Measurements from ENCODE around the gene RHOG. TPM values are rescaled to one million over a fixed set of nuclear protein-coding genes. Genes with fewer than 3 reads are reported as not detected.

RHOG gene
- total and polyA plus RNA-seq, 10 donors = 102 to 256 (median 150) TPM

DNA sequence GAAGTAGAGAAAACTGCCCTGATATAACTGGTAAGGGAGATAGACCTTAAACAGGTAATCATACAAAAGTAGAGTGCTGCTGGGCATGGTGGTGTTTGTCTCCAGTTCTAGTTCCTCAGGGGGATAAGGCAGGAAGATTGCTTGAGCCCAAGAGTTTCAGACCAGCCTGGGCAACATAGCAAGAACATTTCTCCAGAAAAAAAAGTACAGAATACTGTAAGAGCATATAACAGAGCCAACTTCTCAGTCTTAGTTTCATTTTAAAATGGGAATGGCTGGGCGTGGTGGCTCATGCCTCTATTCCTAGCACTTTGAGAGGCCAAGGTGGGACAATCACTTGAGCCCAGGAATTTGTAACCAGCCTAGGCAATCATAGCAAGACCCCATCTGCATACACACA, 4.5 kb upstream of the RHOG start:
- H3K9me3 ChIP-seq = no peaks in the 10 kb centered on the region
- intact Hi-C loops (cut with DNase I; ENCODE audit: low total_unique reads) = no loop called here
- no peaks in the 10 kb centered on the region for H3K36me3 ChIP-seq
- WGBS, 5 donors = 82 to 100% (median 96%) methylated on average over 1 of the region's 1 CpG
- H3K27ac ChIP-seq = no peak overlapping the region
- no peaks in the 10 kb centered on the region for H3K27me3 ChIP-seq (replicated peaks in 1 of 7)
- peaks cover 0 to 20% (median 14%) of the 10 kb centered on the region in 6 donors for H3K4me1 ChIP-seq
- DNase-seq = no peak
- no peak overlapping the region for H3K4me3 ChIP-seq
- TF ChIP-seq, protein P1, sequence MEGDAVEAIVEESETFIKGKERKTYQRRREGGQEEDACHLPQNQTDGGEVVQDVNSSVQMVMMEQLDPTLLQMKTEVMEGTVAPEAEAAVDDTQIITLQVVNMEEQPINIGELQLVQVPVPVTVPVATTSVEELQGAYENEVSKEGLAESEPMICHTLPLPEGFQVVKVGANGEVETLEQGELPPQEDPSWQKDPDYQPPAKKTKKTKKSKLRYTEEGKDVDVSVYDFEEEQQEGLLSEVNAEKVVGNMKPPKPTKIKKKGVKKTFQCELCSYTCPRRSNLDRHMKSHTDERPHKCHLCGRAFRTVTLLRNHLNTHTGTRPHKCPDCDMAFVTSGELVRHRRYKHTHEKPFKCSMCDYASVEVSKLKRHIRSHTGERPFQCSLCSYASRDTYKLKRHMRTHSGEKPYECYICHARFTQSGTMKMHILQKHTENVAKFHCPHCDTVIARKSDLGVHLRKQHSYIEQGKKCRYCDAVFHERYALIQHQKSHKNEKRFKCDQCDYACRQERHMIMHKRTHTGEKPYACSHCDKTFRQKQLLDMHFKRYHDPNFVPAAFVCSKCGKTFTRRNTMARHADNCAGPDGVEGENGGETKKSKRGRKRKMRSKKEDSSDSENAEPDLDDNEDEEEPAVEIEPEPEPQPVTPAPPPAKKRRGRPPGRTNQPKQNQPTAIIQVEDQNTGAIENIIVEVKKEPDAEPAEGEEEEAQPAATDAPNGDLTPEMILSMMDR (IDR thresholded peaks at IDR 0.05 in 8 of 11, conservative IDR thresholded peaks at IDR 0.05 in 3 of 11) = no peak
- TF ChIP-seq POLR2A (IDR thresholded peaks at IDR 0.05) = no peak
- no peak for TF ChIP-seq POLR2AphosphoS5 (IDR thresholded peaks at IDR 0.05)

DNA sequence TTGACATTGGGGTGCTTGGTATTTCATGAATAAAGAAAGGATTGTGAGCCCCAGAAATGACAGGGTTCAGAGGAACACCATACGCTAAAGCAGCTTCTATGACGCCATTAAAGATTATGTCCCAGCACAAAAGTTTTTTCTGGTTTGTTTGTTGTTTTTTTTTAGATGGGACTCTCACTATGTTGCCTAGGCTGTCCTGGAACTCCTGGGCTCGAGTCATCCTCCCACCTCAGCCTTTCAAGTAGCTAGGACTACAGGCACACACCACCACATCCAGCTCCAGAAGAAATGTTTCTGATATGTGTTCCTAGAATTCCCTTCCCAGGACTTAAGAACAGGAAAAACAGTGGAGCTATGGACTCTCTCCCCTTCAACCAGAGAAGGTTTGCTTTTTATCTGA, 2.6 kb upstream of the RHOG start:
- Histone ChIP-seq H3K36me3 (no peaks in the 10 kb centered on the region), H3K4me3 (no peak overlapping the region), H3K27ac (no peak overlapping the region), H3K4me1 (peaks cover 8 to 30% (median 22%) of the 10 kb centered on the region in 6 donors), H3K9me3 (no peaks in the 10 kb centered on the region), H3K27me3 (replicated peaks in 1 of 7) (no peaks in the 10 kb centered on the region)
- 90 to 95% (median 94%) methylated on average over 3 of the region's 3 CpGs for WGBS, 5 donors
- DNase-seq = no peak
- intact Hi-C loops (cut with DNase I; ENCODE audit: low total_unique reads) = no loop called here
- TF ChIP-seq, protein P1 (IDR thresholded peaks at IDR 0.05 in 8 of 11, conservative IDR thresholded peaks at IDR 0.05 in 3 of 11) = no peak
- TF ChIP-seq POLR2A (IDR thresholded peaks at IDR 0.05) = no peak

DNA sequence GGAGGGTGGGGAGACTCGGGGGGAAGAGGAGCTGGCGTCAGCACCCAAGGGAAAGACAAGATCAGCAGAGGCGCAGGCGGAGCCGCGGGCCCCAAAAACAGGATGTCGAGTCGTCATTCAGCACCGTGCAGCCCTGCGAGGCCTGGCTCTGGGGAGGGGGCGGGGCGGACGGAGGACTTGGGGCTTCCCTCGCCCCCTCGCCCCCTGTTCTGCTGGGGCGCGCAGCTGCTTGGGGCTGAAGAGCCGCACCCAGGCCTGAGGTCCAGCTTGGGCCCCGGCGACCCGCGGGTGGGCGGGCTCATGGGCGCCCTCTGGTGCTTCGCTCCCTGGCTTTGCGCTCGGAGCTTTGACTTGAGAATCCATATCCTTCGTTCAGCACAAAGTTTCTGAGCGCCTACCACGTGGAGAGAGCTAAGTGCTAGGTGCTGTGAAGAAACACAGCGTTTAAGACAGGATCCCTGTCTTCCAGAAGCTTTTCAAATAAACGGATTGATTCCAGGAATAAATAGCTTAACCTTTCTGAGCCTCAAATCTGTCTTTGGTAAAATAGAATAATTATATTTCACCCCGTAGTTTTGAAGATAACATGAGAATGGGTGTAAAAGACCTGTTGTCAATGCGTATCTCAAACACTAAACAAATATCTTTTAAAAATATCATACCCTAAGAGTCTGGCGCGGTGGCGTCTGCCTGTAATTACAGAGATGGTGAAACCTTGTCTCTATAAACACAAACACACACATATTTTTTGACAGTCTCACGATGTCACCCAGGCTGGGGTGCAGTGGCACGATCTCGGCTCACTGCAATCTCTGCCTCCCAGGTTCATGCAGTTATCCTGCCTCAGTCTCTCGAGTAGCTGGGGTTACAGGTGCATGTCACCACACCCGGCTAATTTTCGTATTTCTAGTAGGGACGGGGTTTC, 929 bp upstream of the RHOG start:
- H3K4me3 ChIP-seq = peak overlapping the region; percentile 70 to 96 (median 82)
- intact Hi-C loops (cut with DNase I; ENCODE audit: low total_unique reads) = no loop called here
- H3K9me3 ChIP-seq = no peaks in the 10 kb centered on the region
- TF ChIP-seq POLR2A (IDR thresholded peaks at IDR 0.05) (no peak), POLR2AphosphoS5 (IDR thresholded peaks at IDR 0.05) (peak; percentile 86 to 94 (median 87))
- TF ChIP-seq, protein P1 (IDR thresholded peaks at IDR 0.05 in 8 of 11, conservative IDR thresholded peaks at IDR 0.05 in 3 of 11) = peak; percentile 53 to 91 (median 81)
- H3K27ac ChIP-seq = peak overlapping the region; percentile 97 to 100 (median 98)
- no peaks in the 10 kb centered on the region for H3K36me3 ChIP-seq
- H3K27me3 ChIP-seq (replicated peaks in 1 of 7) = no peaks in the 10 kb centered on the region
- peak; percentile 97 for DNase-seq
- peaks cover 24 to 46% (median 38%) of the 10 kb centered on the region in 6 donors for H3K4me1 ChIP-seq
- WGBS, 5 donors = 20 to 29% (median 23%) methylated on average over 29 to 44 of the region's 44 CpGs

All from spleen (tissue), 11 donors.